Spleen (tissue), 3 donors: Measurements from ENCODE around the gene LCT.

Experiments
- POLR2A ChIP-seq, 3 donors: fragments of 450-650 bp; IDR thresholded peaks; one replicate each; pipeline ENCODE4 v1.5.1; 2017; ENCODE audit warnings: antibody characterized with exemption in 3 of 3, mild to moderate bottlenecking in 1 of 3
- POLR2AphosphoS5 ChIP-seq, 3 donors: sonication (generic); formaldehyde crosslinking; IDR thresholded peaks; one replicate each; pipeline ENCODE4 v1.5.1; 2017; ENCODE audit warnings: antibody characterized with exemption in 3 of 3

GRCh38 chr2:135791418-135792190, 45.4 kb downstream of the LCT start:
- TF ChIP-seq POLR2A (IDR thresholded peaks at IDR 0.05) (no peak), POLR2AphosphoS5 (IDR thresholded peaks at IDR 0.05) (no peak)
